HL-60/S4 treated with phorbol 12-myristate 13-acetate at 8.2 ng/mL for 4 days and 3 days (cell line): ENCODE measurements around the gene RELN.
"Not testable (repeated sequence)": the region's sequence is repeated elsewhere in the genome, so short reads cannot be mapped to it uniquely, and the experiment has no call there.

Experiments used
- in situ Hi-C: fragments of 300-500 bp; cut with MboI; formaldehyde crosslinking; loops from 2 replicates; pipeline ENCODE4 v1.15.0; 2022; ENCODE audit warnings: low sequenced_read_pairs

The RELN gene

DNA sequence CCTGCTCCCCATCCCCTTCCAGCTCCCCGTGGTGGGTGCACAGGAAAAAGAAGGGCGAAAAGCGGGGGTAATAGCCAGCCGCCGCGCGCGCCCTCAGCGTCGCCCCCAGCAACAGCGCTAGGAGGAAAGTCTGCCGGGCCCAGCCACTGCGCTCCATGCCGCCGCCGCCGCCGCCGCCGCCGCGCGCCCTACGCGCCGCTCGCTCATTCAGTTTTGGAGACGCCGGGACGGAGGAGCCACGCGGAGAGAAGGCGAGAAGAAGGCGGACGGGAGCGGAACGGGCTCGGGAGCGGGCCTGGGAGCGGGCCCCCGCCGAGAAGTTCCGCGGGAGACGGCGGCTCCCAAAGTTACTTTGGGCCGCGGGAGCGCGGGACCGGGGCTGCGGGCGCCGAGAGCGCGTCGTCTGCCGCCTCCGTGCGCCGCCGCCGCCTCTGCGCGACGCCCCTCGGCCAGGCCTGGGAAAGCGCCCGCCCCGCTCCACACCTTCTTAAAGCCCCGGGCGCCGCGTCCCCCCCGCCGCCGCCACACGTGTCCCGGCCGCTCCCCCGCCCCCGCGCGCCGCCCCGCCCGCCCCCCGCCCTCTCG is at the start of gene RELN:
TSS of gene RELN (minus strand) at position 459 of the 585 bp plus-strand sequence. CDS start at position 157, 302 bp downstream.
- in situ Hi-C loops, result no loop called here

DNA sequence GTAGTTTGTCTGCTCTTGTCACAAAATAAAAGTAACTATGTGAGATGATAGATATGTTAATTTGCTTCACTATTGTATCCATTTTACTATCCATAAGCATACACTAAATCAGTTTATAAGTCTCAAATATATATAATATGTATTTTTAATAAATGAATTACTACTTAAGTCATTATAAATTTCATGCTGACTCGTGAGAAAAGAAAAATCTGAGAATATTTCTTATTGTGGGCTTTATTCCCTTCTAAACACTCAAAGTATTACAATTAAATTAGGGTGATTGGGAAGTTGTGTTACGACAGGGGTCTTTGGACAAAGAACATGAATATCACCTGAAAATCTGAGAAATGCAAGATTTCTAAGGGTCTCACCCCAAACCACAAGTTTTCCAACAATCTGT is 48.7 kb upstream of the RELN start:
- in situ Hi-C loops, result no loop called here

- in situ Hi-C loops, result not testable (repeated sequence)
Observed at GRCh38 chr7:104036889-104037288, 47.4 kb upstream of the RELN start.

DNA sequence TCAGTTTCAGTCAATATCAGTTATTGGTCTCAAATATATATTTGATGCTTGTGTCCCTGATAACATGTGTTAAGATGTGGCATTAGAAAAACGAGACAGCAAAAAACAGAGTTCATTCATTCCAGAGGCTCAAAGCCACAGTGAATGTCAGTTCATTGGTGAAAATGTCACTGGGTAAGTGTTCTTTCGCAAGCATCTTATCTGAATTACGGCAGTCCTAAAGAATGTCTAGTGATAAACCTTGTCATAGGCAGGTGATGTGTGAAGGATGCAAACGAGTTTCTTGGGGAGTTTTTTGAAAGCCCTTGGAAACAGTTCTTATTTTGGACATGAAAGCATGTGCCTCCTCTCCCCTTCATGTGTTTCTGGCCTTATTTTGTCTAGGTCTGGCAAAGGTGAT is 45.9 kb upstream of the RELN start:
- in situ Hi-C loops, result no loop called here

GRCh38 chr7:104034679-104035078 is 45.2 kb upstream of the RELN start:
- in situ Hi-C loops, result no loop called here

- in situ Hi-C loops, result no loop called here
Observed at GRCh38 chr7:104033837-104034236, 44.4 kb upstream of the RELN start.

DNA sequence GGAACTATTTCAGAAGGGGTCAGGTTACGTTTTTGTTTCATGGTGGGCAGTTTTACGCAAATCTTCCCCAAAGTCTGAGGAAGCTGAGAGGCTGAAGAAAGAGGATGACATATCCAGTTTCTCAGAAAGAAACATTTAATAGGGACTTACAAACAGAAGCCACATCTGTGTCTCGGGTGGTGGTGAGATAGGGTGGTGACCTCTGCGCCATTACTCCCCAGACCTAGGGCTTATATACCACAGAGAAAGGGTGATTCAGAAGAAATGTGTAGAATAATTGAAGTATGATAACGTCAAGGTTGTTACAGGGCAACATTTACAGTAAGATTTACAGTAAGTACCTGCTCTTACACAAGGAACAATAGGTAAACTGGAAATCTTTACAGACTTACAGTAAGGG is 43.0 kb upstream of the RELN start:
- in situ Hi-C loops, result no loop called here

- in situ Hi-C loops, result no loop called here
Observed at GRCh38 chr7:104029765-104030164, 40.3 kb upstream of the RELN start.

- in situ Hi-C loops, result no loop called here
Observed at GRCh38 chr7:104024632-104025031, 35.2 kb upstream of the RELN start.

- in situ Hi-C loops, result no loop called here
Observed at GRCh38 chr7:104023100-104023499, 33.6 kb upstream of the RELN start.

- in situ Hi-C loops, result no loop called here
Observed at GRCh38 chr7:104018425-104018824, 29.0 kb upstream of the RELN start.

DNA sequence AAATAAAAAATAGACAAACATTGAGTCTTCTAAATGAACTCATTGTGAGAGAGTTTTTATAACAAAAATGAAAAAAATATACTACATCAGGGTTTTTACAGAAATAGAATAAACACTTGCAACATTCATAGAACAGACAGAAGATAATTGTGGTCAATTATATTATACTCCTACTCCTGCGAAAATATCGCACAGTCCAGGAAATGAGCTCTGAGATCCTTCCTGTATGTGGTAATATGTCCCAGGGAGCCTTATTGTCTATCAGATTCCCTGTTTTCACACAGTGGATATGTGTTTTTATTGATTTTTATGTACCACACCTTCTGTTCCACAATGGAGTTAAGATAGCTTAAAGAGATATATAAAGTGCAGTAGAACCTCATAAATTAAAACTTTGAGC is 27.5 kb upstream of the RELN start:
- in situ Hi-C loops, result no loop called here

DNA sequence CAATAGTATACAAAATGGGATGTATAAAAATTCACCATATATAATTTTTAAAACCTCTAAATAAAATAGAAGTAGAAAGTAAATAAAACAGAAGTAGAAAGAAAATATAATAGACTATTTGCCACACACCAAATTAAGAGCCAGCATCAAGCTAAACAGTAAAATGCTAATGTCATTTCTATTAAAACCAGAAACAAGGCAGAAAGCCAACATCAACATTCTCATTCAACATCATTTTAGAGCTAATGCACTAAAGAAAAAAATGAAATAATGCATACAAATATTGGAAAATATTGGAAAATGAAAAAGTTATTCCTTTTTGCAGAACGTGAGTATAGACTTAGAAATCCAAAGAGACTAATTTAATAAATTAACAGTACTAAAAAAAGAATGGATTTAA is 23.4 kb upstream of the RELN start:
- in situ Hi-C loops, result no loop called here

DNA sequence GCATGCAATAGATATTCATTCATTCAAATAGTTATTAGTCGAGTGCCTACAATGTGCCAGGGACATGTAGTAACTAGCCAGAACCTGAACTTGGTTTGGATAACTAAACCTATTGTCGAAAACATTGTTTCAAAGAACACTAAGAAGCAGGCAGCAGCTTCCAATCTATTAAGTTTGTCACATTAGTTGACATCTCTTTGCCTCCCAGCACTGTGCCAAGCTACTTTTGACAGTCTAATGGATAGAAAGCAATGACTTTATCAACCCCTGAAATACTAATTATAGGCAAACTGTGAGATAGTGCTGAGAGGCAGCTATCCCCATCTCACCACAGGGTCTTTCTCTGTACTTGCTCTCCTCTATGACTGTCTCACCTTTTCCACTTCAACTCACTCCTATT is 22.4 kb upstream of the RELN start:
- in situ Hi-C loops, result no loop called here

DNA sequence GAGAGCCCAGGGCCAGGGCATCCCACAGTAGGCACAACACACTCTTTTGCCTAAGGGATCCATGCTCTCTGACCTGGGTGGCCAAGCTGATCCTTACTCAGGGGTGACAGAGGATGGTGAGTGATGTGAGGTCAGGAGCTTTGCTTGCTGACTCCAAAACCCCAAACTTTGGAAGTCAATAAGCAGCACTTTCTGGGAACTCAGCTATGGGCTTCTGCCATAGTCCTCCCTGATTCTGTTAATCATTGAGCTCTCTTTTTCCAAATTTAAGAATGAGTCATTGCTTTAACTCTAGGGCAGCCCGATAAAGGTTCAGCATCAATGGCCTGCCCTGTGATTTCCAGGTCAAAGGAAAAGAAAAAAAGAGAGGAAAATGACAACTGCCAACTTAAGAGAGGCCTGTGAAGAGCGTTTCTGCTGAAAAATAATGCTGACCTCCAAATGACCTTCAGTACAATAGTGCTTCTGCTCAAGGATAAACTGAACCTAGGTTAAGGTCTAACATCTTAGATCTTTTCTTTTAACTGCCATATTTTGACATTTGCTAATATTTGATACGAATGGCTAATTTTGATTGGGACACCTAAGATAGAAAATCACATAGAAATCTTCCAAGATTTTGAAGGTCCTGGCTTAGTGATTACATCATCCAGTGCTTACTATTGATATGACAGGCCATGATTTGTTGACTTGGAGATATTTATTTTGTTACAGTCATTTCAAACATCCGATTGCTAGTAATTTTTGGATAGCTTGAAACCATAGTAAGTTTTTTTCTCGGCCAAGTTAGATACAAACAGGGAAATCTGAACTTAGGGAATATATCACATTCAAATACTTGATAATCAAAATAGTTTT is 20.8 kb upstream of the RELN start:
- in situ Hi-C loops, result no loop called here

DNA sequence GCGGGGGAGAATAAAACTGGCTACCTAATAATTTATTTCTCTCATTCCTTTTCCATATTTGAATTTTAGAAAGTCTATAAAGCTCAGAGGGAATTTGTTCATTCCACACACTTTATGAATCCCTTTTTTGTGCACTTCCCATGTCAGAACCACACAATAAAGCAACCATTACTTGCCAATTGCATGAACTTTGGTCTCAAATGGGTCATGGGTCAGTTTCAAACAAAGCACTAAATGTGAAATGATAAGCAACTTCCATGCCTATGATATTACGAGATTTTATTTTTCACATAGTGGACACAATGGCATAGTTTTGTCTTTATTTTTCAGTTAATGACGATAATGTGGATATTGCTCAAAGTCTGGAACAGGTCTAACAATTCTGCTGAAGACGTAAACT is 18.6 kb upstream of the RELN start:
- in situ Hi-C loops, result no loop called here

DNA sequence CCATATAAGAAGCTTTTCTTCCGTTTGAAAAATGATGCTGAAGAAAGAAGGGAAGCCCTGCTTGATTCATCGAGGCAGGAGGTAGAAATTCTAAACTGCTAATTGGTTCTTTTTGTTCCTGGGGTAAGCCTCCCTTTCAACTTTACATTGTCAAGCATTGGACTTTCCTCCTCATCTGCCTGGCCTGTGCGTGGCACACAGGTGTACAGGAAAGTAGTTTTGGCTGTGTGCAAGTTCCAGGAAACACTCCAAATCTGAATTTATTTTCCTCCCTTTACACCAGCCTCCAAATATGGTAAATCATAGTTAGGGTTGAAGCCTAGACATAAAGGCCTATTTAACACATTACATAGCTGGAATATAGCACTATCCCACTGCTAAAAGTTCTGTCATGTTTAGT is 18.2 kb upstream of the RELN start:
- in situ Hi-C loops, result no loop called here

DNA sequence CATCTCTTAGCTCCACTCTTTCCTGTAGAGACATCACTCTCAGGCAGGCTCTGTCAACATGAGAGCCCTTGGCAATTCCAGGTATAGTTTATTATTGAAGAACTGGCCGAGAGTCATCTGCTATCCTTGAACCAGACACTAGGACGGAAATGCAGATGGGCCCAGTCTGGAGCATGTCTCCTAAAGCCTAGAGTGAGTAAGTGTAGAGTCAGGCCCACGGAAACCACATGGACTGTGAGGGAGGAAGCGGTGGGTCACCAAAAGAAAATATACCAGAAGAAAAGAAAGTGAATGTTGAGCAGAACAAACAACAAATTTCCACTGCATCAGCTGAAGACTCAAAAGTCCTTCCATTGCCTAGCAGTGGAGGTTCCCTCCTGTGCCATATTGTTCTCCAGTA is 15.7 kb upstream of the RELN start:
- in situ Hi-C loops, result no loop called here

GRCh38 chr7:103996639-103997038 is 7.2 kb upstream of the RELN start:
- in situ Hi-C loops, result no loop called here

DNA sequence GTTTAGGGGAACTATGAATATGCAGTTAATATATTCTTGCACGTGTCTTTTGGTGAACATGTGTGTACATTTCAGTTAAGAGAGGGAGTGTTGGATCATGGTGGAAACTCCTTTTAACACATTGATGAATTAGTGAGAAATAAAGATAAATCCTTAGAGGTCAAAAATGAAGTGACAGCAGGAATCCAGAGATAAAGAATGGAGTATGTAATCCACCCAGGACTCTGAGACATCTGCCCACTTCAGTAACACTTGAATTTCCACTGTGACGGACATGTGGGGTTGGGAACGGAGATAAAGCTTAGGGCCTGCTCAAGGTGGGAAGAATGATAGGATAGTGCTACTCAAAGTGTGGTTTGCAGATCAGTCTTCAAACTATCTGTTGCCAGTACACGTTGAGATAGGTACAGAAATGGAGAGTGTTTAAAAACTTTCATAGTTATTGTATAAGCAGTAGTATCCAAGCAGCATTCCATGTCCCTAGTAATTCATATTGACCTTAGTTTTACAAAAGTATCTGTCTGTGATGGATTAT is 6.6 kb upstream of the RELN start:
- in situ Hi-C loops, result no loop called here

- in situ Hi-C loops, result no loop called here
Observed at GRCh38 chr7:103995554-103995953, 6.1 kb upstream of the RELN start.

GRCh38 chr7:103993551-103993950 is 4.1 kb upstream of the RELN start:
- in situ Hi-C loops, result no loop called here
